ENCODE results near the gene RREB1.

DNA sequence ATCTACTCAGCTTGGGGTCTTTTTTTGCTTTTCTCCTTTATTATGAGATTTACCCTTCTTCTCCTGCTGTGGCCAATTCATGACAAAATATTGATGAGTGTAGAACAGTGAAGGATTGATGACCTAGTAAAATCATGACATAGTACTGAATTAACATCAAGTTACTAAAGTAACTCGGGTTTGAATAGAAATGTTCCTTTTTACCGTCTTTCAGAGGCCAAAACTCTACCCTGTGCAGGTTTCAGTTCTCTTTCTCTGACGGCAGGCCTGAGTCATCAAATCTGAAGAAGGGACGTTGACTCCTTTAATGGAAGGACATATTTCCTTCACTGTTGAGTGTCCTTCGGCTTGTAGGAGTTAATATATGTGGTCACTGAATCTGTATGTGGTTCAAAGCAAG lies 80.7 kb downstream of the RREB1 start:
- no peak for TF ChIP-seq POLR2A (IDR thresholded peaks at IDR 0.05)
- TF ChIP-seq, protein P1, sequence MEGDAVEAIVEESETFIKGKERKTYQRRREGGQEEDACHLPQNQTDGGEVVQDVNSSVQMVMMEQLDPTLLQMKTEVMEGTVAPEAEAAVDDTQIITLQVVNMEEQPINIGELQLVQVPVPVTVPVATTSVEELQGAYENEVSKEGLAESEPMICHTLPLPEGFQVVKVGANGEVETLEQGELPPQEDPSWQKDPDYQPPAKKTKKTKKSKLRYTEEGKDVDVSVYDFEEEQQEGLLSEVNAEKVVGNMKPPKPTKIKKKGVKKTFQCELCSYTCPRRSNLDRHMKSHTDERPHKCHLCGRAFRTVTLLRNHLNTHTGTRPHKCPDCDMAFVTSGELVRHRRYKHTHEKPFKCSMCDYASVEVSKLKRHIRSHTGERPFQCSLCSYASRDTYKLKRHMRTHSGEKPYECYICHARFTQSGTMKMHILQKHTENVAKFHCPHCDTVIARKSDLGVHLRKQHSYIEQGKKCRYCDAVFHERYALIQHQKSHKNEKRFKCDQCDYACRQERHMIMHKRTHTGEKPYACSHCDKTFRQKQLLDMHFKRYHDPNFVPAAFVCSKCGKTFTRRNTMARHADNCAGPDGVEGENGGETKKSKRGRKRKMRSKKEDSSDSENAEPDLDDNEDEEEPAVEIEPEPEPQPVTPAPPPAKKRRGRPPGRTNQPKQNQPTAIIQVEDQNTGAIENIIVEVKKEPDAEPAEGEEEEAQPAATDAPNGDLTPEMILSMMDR (IDR thresholded peaks at IDR 0.05), result no peak

Measured in lower leg skin (tissue), 3 donors.